Bronchial epithelial cell (primary cell): ENCODE measurements around the gene ZNF326. TPM values are rescaled to one million over a fixed set of nuclear protein-coding genes. Genes with fewer than 3 reads are reported as not detected.

Experiments
- DNase-seq: peaks from one replicate; pipeline ENCODE4 v3.0.0-alpha.2; 2010; ENCODE audit warnings: low read depth
- FAIRE-seq: peaks from 2 replicates; lab custom pipeline; 2011; peaks lifted over from hg19 to GRCh38; lab: Jason Lieb, UNC
- H3K27me3 ChIP-seq: 2 replicates; pipeline ENCODE4 v1.5.1; 2011; ENCODE audit warnings: low read length; ENCODE audit not compliant: control insufficient read depth, insufficient read depth
- H3K36me3 ChIP-seq: 2 replicates; pipeline ENCODE4 v1.5.1; 2011; ENCODE audit warnings: low read length; ENCODE audit not compliant: control insufficient read depth, insufficient read depth
- H3K4me3 ChIP-seq: 2 replicates; pipeline ENCODE4 v1.5.1; 2011; ENCODE audit warnings: mild to moderate bottlenecking, low read depth, low read length, control low read depth
- CTCF ChIP-seq: IDR thresholded peaks from 2 replicates; pipeline ENCODE4 v1.5.1; 2011; ENCODE audit warnings: mild to moderate bottlenecking, moderate library complexity, low read length, control low read depth, inconsistent platforms; ENCODE audit not compliant: insufficient read depth, severe bottlenecking
- total RNA-seq: library from RNA; depleted of rRNA; stranded (reverse); fragments of >200 nt; gene quantifications from 2 replicates; pipeline ENCODE4 v1.2.1, GENCODE V29; 2014

Gene ZNF326
- total RNA-seq, 1 donor from 2014 or later, result 5.5 TPM

DNA sequence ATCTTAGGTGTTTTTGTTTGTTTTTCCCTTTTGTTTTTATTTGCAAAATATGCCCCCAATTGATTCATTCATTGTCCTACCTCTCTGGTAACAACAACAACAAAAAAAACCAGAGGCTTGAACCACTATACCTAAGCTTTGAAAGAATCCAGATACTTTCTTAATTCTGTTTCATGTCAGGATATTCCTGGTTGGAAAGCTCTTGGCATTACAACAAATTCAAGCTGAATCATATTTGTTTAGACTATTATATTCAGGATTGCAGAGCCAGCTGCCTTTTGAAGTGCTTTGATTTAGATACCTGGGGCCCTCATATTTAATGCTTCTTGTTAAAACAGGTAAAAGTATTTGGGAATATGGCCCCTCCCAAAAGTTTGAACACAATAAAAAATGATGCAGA is 22.9 kb upstream of the ZNF326 start:
- Histone ChIP-seq H3K27me3 (no peaks in the 10 kb centered on the region), H3K36me3 (no peaks in the 10 kb centered on the region), H3K4me3 (no peak overlapping the region)
- DNase-seq, result no peak
- no peak for FAIRE-seq
- no peak for TF ChIP-seq CTCF

DNA sequence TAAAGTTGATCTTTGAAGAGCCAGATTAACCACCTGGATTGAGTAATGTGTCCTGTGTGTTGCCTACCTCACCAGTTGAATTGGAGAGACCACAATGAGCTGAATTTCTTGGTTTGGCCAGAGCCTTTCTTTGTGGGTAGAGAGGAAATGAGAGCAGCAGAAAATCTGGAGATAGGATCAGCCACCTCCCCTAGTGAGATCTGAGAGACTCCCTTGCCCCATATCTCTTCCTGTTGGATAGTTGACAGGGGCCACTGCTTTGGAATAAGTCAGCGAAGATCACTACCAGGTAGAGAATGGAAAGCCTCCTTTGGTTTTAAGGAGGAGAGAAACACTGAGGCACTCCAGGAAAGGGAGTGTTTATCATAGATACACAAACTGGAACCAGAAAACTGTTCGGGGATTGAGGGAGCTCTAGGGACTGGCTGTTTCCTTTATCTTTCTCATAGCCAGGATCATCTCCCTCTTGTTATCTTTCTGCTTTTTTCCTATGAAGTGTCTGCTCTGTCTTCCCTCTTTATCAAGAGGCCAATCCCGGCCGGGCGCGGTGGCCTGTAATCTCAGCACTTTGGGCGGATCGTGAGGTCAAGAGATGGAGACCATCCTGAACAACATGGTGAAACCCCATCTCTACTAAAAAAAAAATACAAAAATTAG is 21.3 kb upstream of the ZNF326 start:
- no peak overlapping the region for H3K4me3 ChIP-seq
- FAIRE-seq, result no peak
- H3K27me3 ChIP-seq, result no peaks in the 10 kb centered on the region
- no peak for TF ChIP-seq CTCF
- H3K36me3 ChIP-seq, result no peaks in the 10 kb centered on the region
- no peak for DNase-seq

GRCh38 chr1:89974256-89974655 is 20.7 kb upstream of the ZNF326 start:
- no peak for FAIRE-seq
- H3K4me3 ChIP-seq, result no peak overlapping the region
- DNase-seq, result no peak
- no peaks in the 10 kb centered on the region for H3K36me3 ChIP-seq
- H3K27me3 ChIP-seq, result no peaks in the 10 kb centered on the region
- no peak for TF ChIP-seq CTCF

DNA sequence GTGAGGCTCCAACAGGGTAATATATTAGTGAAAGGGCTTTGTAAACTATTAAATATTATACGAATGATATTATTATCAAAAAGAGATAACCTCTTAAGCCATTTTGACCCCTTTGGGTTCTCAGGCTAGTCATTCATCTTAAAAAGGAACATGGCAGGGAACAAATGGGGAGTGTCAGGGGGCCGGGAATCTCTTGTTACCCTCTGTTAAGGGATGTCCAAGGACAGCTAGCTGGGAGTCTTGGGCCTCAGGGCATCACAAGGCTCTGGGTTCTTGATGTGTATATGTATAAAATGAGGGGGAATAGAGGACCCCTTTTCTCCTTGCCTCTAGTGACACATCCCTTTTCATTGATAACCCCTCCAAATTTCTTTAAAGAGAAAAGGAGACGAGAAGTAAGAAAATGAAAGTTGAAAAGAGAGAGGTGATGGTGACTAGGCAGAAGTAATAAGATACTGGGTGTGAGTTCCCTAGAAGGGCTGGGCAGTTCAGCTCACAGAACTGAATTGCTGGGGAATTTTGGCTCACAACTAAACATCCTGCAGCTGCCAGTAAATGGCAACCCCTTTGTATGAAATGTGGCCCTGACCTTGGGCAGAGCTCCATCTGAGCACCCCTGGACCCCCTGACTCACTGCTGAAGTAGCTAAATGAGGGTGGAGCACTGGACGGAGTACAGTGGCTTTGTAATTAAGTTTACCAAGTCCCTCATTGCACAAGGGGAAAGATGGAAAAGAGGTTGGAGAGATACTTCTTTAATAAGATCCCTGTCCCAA is 20.0 kb upstream of the ZNF326 start:
- H3K4me3 ChIP-seq, result no peak overlapping the region
- FAIRE-seq, result no peak
- DNase-seq, result no peak

GRCh38 chr1:89975540-89976125 is 19.3 kb upstream of the ZNF326 start:
- H3K4me3 ChIP-seq, result no peak overlapping the region
- TF ChIP-seq CTCF, result no peak
- no peaks in the 10 kb centered on the region for H3K36me3 ChIP-seq
- H3K27me3 ChIP-seq, result no peaks in the 10 kb centered on the region
- no peak for FAIRE-seq
- no peak for DNase-seq

More for the DNA sequence above, 20.0 kb upstream of the ZNF326 start:
- no peak for TF ChIP-seq CTCF
- Histone ChIP-seq H3K36me3 (no peaks in the 10 kb centered on the region), H3K27me3 (no peaks in the 10 kb centered on the region)
